Parathyroid adenoma (tissue), 2 donors: Measurements from ENCODE around the gene MYH14.

ENCODE experiments used
- H2AFZ ChIP-seq: fragments of 300-600 bp; sonication (generic); one replicate; pipeline ENCODE4 v1.7.0; 2017; ENCODE audit warnings: antibody characterized with exemption, mild to moderate bottlenecking
- H3K27ac ChIP-seq: fragments of 300-600 bp; sonication (generic); one replicate; pipeline ENCODE4 v1.7.0; 2017
- H3K27me3 ChIP-seq: fragments of 300-600 bp; sonication (generic); one replicate; pipeline ENCODE4 v1.7.0; 2017; ENCODE audit warnings: low read length; ENCODE audit not compliant: control insufficient read depth, insufficient read depth
- H3K36me3 ChIP-seq: fragments of 300-600 bp; sonication (generic); one replicate; pipeline ENCODE4 v1.7.0; 2017; ENCODE audit warnings: low read length; ENCODE audit not compliant: control insufficient read depth, insufficient read depth
- H3K4me1 ChIP-seq: fragments of 300-600 bp; sonication (generic); one replicate; pipeline ENCODE4 v1.7.0; 2017; ENCODE audit warnings: control low read depth
- H3K4me2 ChIP-seq: fragments of 300-600 bp; sonication (generic); one replicate; pipeline ENCODE4 v1.7.0; 2017; ENCODE audit warnings: low read length
- H3K4me3 ChIP-seq: fragments of 300-600 bp; sonication (generic); one replicate; pipeline ENCODE4 v1.7.0; 2017; ENCODE audit warnings: low read depth, low read length
- H3K79me2 ChIP-seq: fragments of 300-600 bp; sonication (generic); one replicate; pipeline ENCODE4 v1.7.0; 2017; ENCODE audit warnings: control low read depth
- H3K9ac ChIP-seq: fragments of 300-600 bp; sonication (generic); one replicate; pipeline ENCODE4 v1.7.0; 2017; ENCODE audit warnings: mild to moderate bottlenecking
- H3K9me3 ChIP-seq: fragments of 300-600 bp; sonication (generic); one replicate; pipeline ENCODE4 v1.7.0; 2017; ENCODE audit warnings: low read length; ENCODE audit not compliant: control insufficient read depth
- CTCF ChIP-seq: fragments of 300-600 bp; sonication (generic); IDR thresholded peaks from one replicate; pipeline ENCODE4 v1.7.0; 2017; ENCODE audit warnings: antibody characterized with exemption, mild to moderate bottlenecking
- donor health status: primary hyperparathyroidism.

MYH14 gene

GRCh38 chr19:50358483-50359327 is 155.3 kb downstream of the MYH14 start:
- no peaks in the 10 kb centered on the region for H3K9me3 ChIP-seq
- TF ChIP-seq CTCF, result no peak
- H3K27ac ChIP-seq, result peak overlapping the region; percentile 67
- peak overlapping the region; percentile 81 for H3K4me3 ChIP-seq
- peak overlapping the region; percentile 93 for H2AFZ ChIP-seq
- no peaks in the 10 kb centered on the region for H3K36me3 ChIP-seq
- no peak overlapping the region for H3K9ac ChIP-seq
- no peaks in the 10 kb centered on the region for H3K4me1 ChIP-seq
- no peak overlapping the region for H3K4me2 ChIP-seq
- H3K79me2 ChIP-seq, result no peaks in the 10 kb centered on the region
- no peaks in the 10 kb centered on the region for H3K27me3 ChIP-seq

GRCh38 chr19:50359328-50359818 is 156.0 kb downstream of the MYH14 start:
- H3K79me2 ChIP-seq, result no peaks in the 10 kb centered on the region
- H3K9me3 ChIP-seq, result no peaks in the 10 kb centered on the region
- no peaks in the 10 kb centered on the region for H3K36me3 ChIP-seq
- no peak overlapping the region for H3K4me2 ChIP-seq
- H3K27me3 ChIP-seq, result no peaks in the 10 kb centered on the region
- no peak overlapping the region for H3K4me3 ChIP-seq
- no peaks in the 10 kb centered on the region for H3K4me1 ChIP-seq
- H3K9ac ChIP-seq, result no peak overlapping the region
- H3K27ac ChIP-seq, result no peak overlapping the region
- no peak overlapping the region for H2AFZ ChIP-seq
- no peak for TF ChIP-seq CTCF
